HG03520 (cell line): Measurements from ENCODE around the gene UBE3D.
"Not testable (repeated sequence)": the region's sequence is repeated elsewhere in the genome, so short reads cannot be mapped to it uniquely, and the experiment has no call there.

Experiments used
- ATAC-seq: cut with Tn5 transposase; IDR thresholded peaks from one replicate; pipeline ENCODE4 v1.9.1; 2021; ENCODE audit warnings: mild to moderate bottlenecking, moderate library complexity; ENCODE audit not compliant: unreplicated experiment

UBE3D gene

DNA sequence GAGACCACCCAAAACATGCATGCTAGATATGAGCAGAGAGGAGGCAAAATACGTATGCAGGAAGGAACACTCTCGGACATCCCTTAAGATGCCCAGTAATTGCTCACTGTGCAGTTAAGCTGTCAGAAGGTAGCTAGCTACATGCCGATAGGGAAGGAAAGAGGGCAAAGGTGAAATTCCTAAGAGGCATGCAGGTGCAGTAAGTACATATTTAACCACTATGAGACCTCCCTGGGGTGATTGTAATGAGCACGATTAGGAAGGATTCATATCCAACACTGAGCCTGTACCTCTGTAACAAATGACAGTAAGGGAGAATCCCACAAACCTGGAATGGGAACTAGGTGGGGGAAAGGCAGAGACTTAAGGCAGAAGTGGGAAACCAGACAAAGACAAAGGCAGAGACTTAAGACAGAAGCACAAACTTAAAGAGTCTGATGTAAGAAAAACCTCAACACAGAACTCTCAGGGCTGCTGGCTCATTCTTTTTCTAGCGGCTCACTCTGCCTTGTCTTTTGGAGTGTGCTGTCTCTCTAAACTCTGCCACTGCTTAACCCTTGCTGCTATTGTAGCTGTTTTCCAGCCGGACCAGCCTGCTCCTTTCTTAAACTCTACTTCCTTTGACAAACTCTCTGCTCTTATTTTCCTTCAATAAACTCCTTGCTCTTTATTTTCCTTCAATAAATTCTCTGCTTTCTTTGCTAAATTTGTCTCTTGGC lies 148.1 kb downstream of the UBE3D start:
- ATAC-seq = no peak

DNA sequence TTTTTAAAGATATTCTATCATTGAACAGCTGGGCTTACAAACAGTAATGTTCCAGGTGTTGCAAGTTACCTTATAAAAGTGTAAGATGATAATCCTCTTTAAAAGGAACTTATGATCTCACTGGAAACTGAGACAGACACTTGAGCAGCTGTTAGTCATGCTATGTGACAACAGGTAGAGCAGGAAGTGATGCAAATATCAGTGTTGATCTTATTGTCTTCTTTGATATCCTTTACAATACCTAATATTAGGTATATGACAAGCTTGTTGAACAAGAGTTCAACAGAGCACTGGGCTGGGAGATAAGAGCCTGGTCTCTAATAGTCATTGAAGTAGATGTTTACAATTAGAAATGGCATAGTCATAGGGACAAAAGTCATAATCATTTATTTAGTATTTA lies 150.0 kb downstream of the UBE3D start:
- ATAC-seq = no peak

DNA sequence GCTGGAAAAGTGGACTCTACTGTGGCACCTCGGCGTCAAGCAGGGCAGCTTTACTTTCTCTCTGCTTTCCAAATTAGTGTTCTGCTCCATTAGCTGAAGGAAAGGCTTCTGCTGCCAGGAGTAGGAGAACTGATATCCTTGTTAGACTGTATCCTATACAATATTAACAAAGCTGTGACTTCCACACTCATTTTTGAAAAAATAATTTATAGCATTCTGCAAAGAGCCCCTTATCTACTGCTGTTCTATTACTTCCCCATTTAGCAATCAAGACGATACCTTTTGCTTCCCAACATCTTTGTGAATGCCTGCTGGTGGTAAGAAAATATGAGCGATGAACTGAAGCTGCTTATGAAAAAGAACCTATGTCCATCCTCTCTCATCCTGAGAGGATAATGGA lies 151.1 kb downstream of the UBE3D start:
- ATAC-seq = no peak

DNA sequence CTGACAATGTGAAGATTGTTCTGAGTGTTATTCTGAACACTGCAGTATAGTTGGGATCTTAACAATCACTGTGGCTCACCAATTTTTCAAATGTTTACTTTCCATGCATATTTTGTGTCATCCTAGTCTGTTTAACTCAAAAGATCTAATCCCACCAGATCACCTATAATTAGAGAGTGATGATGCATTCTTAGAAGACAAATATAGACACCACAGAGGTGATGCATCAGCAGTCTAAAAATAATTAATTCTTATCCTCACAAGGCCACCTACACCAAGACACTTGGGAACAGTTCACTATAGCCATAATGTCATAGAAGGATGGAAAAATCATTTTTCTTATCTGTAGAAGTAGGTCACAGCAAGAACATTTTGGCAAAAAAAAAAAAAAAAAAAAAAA lies 154.8 kb downstream of the UBE3D start:
- ATAC-seq = no peak

DNA sequence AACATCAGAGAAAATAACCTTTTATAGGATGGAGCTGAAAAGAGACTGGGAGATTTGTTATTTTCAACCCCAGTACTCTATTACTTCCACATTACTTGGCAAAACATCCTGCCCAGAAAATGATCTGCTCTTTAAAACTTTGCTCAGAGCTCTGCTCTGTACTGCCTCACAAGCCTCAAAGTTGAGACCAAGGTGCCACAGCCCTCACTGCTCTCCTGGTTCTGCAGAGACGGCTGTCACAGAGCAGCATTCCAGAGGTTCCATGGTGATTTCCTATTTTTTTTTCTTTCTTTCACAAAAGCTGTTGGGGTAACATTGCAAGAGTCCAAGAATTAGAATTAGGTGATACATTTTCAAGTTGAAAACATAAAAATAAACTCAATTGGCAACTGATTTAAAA lies 155.2 kb downstream of the UBE3D start:
- no peak for ATAC-seq

DNA sequence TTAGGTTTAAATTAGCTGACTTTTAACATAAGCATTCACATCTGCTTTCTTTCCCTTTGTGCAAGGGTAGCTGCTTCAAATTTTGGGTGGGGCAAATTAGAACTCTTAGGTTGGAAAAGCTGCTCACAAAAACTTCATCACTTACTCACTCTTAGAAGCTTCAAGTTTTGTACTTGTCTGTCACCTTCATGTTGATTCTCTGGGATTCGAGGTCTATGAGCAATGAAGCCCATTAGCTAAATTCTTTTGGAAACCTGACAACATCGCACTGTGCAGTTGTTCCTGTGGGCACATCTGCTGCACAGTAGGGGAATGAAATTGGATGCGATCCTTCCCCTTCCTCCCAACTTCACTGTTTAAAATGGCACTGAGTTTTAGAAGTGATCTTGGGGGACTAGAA lies 156.1 kb downstream of the UBE3D start:
- no peak for ATAC-seq

DNA sequence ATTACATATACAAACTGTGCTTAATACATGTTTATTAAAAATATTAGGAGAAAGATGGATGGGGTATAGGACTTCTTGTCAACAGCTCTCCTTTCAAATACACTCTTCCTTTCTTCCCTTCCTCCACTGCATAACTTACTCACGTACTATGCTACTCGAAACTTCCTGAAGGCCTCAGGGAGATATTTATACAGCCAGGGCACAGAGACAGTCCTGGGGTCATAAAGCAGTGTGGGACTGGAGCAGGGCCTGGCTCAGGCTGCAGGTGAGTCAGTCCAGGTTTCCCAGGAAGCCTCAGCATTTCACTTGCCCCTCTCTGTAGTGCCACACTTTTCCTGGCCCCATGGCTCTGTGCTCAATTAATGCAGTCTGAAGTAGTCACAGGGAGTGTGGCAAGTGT lies 157.0 kb downstream of the UBE3D start:
- no peak for ATAC-seq

DNA sequence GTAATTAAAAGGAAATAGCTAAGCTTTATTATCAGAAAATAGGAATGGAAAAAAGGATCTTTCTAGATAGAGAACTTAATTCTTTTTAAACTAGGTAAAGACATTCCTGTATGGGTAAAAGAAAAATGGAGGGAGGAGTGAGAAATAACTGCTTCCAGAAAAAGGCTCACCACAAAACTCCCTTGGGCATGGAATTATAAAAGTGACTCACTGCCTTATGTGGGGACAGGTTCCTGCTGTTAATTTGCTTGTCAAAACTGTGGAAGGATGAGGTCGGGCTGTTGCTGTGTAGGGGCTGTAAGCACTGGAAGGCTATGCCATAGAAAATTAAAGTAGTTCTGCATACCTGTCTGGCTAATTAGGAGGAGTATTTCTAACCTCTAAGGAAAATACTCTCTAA lies 158.7 kb downstream of the UBE3D start:
- no peak for ATAC-seq

DNA sequence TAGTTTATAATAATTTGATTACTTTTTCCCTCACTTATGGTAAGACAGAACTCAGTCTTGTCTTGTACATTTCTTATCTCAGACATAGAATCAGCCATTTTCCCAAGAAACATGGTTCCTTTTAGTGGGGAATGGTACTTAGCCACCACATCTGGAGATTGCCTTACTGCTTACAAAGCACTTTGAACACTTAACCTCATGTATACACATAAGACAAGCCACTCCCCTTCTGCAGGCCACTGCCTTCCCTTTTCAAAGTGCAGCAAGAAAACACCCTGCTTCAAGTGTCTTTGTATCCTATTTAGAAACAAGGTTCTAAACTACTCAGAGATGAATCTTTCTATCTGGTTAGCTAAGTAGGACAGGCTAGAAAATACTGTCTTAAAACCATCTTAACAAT lies 159.2 kb downstream of the UBE3D start:
- ATAC-seq = no peak

DNA sequence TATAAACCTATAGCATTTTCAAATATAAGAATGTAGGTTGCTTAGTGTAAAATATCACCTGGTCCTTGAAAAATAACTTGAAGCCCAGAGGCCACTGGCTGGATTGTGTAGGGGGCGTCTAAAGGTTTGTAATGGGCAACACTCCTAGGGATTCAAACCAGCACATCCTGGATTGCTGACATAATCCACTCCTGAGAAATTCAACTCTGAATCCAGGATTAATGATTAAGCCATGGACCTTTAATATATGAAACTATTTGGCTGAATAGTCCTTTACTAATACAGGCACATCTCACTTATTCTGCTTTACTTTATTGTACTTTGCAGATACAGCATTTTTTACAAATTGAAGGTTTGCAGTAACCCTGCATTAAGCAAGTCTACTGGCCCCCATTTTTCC lies 160.8 kb downstream of the UBE3D start:
- ATAC-seq = no peak

DNA sequence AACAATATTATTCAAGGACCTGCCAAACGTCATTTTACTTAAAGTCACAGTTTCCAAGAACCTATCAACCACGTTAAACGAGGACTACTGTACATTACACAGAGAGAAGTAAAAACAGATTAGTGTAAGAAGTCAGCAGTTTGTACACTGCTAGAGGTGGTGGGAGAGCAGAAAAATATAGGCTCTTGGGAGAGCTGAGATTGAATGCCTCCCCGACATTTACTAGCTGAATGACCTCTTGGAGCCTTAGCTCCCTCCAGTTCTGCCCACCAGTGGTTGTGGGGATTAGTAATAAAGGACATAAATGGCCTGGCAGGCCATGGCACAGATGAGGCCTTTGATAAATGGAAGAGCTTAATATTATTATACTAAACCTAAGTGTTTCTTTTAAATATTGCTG lies 161.4 kb downstream of the UBE3D start:
- ATAC-seq = no peak

DNA sequence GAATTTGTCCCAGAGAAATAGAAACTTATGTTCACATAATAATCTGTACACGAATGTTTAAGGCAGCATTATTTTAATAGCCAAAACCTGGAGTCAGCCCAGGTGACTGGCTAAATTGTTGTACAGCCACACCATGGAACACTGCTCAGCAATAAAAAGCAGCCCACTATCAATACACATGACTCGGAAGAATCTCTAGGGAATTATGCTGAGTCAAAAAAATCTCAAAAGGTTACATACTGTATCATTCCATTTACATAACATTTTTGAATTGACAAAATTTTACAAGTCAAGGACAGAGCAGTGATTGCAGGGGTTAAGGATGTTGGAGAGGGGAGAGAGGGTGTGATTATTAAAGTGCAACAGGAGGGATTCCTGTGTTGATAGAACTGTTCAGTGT lies 163.4 kb downstream of the UBE3D start:
- no peak for ATAC-seq

DNA sequence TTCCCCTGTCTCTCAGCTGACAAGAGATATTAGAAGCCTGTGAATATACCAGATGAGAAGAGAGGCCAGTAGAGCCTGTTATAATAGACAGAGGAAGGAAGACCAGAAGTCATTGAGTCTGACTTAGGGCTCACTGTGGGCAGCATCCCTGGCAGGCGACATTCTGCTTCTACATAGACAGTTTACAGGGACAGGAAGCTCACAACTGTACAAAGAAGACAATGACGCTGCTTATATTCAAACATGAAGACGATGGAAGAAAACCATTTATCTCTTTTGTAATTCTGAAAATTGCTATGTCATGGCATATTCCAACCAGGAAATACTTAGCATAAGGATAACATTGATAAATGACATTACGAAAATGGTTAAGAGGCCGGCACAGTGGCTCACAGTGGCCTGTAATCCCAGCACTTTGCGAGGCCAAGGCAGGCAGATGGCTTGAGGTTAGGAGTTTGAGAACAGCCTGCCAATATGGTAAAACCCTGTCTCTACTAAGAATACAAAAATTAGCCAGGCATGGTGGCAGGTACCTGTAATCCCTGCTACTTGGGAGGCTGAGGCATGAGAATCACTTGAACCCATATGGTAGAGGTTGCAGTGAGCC lies 170.9 kb downstream of the UBE3D start:
- ATAC-seq = no peak

DNA sequence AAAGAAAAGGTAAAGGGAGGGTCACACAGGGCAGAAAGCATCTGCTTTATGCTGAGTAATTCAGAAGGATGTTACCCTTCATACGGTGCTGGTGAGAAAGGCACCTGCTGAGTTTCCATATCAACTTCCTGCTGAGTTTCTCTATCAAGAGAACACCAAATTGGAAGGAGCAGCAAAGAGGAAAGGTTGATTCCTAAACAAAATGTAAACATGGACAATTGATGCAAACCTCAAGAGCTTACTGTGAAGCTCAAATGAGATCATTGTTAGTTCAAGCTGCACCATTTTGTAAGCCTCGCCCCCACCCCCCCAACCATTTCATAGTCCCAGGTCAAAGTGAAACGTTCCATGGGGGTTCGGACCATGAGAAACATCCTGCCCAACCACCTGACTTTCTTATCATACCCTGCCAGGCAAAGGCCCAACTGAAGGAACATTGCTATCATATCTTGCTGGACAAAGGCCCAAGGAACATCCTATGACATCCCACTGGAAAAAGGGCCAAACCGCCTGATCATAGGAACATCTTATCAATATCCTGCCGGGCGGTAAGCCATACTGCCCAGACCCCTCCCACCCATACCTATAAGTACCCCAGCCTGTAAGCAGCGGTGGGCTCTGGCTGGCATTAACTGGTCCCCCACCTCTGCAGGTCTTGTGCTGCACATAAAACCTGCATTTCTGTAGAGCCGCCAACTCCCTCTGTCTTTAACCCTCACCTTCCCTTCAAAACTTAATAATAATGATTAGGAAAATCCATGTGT lies 171.6 kb downstream of the UBE3D start:
- ATAC-seq = no peak

DNA sequence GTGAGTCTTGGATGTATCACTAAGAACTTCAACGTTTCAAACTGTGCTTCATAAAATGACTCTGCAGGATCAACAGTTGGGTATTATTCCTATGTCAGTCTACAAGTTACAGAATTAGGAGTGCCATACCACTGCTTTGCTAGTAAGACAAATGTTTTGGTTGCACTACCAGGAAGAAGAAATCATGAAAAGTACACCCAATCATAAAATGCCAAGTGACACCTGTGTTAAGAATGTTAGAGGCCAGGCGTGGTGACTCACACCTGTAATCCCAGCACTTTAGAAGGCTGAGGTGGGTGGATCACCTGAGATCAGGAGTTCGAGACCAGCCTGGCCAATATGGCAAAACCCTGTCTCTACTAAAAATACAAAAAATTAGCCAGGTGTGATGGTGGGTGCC lies 174.1 kb downstream of the UBE3D start:
- not testable (repeated sequence) for ATAC-seq

DNA sequence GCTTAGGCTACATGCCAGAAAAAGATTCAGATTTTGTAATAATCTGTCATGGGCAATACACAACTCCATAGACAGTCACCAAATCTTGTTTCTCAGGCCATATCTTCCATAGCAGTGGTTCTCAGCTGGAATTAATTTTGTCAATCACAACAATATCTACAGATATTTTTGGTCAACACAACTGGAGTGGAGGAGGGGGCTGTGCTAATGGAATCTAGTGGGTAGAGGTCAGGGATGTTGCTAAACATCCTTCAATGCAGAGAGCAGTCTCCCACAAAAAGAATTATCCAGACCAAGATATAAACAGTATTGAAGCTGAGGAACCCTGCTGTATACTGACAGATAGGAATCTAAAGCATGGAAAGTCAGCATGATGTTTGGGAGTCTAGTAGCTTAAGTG lies 174.6 kb downstream of the UBE3D start:
- ATAC-seq = no peak

DNA sequence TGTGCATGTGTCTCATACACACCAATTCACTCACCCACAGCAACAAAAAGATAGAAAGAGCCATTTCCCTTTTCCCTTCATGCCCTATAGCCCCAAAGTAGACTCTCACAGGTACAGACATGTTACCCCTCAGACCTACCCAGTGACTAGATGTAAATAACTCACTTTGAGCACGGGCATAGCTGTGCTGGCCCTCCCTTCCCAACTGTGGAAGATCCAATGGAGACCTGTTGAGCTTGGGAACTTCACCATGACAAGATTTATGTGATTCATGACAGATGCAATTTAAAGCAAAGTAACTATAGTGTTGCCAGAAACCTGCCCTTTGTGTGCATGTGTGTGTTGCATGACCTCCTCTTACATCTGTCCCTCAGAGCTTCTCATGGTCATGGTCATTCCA lies 175.4 kb downstream of the UBE3D start:
- ATAC-seq = no peak

DNA sequence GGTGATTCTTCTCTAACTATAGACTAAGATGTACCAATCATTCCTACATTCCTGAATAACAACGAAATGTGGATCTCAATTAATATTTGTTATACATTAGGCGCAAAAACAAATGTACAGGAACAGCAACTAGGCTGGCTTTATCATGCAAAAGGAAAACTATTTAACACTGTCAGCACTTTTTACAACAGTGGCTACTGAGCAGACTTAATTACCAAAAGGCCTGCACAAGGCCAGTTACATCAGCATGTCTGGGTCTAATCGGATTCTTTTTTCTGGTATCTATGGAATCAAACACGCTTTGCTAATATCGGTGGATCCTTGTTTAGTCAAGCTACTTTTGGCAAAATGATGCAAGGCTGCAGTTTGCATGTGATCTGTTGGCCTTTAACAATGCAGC lies 176.5 kb downstream of the UBE3D start:
- no peak for ATAC-seq

DNA sequence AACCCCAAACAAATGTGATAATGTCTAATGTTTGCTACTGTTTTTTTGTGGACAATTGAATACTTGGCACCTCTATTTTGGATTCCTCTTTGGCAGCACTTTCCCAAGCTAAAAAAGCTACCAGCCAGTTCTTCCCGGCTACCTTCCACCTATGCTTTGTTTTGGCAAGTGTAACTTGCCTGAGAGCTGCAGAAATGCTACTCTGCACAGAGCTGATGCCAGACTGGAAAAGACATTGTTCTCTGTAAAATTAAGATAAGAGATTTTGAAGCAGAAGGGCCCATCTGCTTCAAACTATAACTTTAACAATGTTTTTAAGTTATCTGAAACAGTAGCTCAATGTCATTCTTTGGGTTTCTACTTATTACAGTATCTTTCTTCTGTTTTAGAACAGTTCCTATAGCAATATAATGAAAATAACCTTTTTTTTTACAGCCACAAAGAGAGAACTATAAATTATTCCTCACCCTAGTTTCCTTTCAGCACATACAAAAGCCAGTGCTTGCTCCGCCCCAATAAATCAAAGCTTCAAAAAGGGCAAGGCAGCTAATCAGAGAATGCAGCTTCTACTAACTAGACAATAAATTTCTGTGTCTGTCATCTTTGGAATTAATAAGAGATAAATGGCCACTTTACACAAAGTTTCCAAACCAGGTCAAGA lies 183.1 kb downstream of the UBE3D start:
- ATAC-seq = no peak

DNA sequence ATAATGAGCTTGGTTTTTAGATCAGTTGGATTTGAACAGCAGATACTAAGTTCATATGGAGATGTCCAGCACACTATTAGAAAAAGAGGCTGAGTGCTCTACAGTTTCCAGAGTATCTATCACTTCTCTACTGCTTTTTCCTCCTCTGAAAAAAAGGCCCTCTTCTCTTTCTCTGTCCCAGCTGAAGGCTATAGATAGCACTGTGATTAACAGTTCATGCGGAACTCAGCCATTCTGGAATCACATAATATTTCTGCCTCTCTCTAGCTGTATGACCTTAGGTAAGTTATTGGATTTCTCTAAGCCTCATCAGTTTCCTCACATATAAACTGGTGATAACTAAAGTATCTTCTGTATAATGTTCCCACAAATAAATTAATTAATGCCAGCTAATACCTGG lies 184.1 kb downstream of the UBE3D start:
- ATAC-seq = no peak

DNA sequence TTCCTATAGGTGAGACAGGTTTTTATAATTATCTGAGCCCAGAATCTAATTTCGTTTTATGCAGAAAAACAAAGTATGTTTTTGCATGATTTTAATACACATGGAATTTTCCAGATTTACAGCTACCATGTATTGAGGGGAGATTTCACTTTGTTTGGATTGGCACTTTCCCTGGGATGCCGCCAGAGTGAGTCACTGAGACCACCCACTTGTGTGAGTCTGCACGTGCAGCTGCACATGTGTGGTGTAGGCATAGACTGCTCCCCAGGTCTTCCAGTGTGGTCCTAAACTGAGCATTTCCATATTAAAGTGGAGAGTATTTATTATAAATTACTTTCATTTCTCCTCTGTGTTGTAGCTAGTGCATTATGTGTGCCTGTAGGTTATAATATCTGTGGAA lies 186.8 kb downstream of the UBE3D start:
- no peak for ATAC-seq
